Measurements from ENCODE around the gene ADARB2.

The ADARB2 gene

DNA sequence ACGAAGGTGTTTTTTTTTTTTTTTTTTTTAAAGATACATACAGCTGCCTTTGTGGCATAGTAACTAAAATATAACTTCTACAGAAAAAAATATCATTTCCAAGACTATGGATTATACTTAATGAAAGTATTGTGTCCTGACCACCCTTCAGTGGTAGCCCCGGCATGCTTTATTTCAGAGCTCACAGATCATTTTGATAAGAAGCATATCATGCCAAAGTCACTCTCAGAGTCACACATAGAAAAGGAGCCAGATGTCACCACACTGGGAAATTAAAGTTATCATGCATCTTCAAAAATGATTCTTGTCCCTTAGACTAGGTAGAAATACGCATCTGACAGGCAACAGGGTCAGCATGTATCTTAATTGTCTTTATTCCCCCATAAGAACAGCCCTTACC lies 3.0 kb downstream of the ADARB2 start:
- no peak for DNase-seq

DNA sequence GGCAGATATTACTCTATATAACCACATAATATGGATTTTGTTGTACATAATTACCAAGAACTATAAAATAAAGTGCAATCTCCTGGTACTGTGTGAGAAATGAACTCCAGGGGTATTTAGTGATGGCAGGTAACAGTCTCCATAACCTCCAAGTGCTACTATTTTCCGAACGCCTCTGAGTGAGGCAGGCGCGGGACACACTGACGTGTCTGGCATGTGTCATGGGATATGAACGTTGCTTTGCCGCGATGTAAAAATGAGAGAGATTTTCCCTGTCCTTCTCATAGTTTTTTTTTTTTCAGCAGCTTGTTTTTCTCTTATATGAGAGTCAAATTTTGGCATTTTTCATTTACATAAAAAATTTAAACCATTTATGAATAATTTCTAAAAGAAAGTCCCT lies 3.6 kb downstream of the ADARB2 start:
- no peak for DNase-seq

DNA sequence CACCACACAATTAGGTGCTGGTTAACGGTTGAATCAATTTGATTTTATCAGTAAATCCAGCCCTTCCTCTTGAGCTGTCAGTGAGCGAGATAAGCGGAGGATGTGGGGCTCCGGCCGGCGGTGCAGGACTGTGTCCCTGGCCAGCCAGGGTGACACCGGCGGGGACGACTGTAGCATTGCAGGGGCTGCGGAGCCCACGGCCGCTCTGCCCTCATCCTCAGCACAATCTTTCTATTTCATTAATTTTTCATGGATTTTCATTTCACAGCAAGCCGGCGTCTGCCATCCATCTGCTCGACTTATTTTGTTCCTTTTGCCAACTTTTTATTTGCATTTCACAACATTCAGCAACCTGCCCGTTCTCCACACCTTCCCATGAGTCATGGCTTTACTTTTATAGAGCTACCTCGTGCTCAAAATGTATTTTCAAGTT lies 4.7 kb downstream of the ADARB2 start:
- no peak for DNase-seq

DNA sequence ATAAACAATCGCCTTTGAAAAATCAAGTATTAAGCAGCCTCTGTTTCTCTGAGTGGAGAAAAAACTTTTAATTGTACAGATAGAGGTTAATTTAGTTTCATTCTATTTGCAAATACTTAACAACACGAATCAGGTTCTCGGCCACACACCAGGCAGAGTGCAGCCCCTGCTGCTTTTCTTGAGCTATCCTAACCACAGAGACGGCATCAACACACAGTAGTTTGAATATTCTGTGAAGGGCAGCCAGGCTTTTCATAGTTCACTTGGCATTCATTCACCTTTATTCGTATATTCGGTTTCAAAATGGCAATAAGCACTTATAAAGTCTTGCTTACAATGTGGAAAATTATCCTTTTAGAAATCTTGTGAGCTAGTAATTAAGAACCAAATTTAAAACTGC lies 5.7 kb downstream of the ADARB2 start:
- no peak for DNase-seq

DNA sequence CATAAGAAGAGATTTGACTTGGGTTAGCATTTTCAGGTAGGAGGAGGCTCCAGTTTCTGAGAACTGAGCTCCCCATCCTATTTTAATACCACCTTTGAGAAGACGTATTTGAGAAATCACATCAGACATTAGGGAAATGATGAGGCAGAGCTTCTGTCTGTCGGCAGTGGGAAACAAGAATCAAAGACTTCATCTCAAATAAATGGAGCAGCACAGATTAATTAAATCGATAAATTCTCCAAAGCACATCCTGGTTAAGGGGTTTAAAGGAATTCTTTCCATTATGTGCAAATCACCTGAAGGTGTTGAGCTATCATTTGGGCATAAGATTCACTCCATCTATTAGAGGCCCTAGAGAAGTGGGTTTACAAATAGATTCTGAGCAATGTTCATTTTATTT lies 7.6 kb downstream of the ADARB2 start:
- no peak for DNase-seq

DNA sequence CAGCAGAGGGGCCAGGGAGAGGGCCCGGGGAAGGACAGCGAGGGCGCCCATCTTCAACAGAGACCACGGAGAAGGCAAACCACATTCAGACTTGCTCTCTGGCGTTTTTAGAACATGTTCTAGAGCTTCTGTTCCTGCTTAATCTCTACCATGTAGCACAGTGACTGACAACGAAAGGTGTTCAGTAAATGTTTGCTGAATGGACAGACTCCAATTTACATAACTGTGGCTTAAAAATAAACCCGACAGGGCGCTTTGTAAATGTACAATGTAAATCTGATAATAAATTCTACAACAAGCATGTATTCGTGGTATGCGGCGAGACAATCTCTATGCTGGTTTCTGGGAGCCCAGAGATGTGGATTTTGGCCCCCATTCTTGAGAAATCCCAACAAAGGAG lies 10.5 kb downstream of the ADARB2 start:
- no peak for DNase-seq

DNA sequence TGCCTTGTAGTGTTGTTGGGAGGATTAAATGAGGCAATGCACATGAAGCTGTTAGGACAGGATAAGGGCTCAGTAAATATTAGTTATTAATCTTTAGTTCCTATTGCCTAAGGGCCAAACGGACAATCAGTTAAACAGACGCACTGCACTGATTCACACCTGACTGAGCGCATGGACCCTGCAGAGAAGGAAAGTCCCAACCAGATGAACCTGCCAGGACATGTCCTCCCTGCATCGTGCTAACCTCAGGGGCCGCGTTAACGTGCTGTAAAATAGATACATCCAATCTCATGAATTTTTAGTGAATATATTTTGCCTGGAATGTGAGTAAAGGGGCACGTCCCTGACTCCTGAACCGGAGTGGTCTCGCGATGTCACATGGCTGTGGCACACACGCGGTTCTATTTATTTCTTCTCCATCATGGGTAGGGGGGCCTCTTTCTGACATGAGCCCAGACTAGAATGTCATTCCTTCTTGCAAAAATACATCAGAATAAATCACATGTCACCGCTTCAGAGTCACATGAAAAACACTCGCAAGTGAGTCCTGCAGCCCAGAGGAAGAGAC lies 12.3 kb downstream of the ADARB2 start:
- no peak for DNase-seq

DNA sequence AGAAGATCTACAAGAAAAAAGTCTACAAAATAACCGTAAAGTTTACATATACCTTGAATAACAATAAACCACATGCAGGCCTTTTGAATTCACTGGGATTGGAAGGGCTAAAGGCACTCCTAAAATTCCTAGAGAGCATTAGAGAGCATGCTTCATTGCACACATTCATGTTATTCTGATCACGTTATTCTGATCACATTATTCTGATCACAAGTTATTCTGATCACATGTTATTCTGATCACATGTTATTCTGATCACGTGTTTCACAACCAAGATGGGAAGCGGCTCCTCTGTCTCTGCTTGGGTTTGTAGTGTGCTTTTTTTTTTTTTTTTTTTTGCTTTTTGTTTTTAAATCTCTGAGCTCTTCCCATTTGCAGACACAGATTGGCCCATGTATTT lies 20.5 kb downstream of the ADARB2 start:
- no peak for DNase-seq

- no peak for DNase-seq
Observed at GRCh38 chr10:1715821-1716220, 21.5 kb downstream of the ADARB2 start.

DNA sequence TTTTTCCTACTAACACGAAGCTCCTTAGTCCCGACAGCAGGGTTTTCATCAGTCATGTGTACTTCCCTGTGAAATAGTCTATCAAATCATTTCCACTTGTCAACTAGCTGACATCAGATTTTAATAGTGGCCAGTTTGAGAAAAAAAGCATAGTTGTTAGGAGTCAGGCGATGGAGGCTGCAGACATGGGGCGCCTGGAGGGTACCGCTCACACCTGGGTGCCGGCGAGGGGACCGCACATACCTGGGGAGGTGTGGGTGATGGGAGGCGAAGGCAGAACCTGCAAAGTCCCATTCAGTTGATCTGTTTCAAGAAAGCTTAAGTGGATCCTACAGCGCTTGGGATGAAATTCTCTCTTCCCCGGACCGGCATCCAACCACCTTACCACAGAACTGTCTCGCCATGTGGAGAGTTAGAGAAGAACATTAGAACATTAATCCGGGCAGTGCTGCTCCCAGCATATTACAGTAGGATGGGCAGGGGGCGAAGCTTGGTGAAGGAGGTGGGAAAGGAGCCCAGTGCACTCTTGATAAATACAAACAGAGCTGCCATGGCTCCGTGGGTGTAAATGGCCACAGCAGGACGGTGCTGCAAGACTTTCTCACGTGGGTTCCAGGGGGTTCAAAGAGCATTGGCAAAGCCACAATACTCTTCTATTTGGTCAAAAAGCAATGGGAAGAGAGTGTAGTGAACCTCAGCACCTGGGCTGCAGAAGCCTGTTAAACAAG lies 24.2 kb downstream of the ADARB2 start:
- DNase-seq = no peak

DNA sequence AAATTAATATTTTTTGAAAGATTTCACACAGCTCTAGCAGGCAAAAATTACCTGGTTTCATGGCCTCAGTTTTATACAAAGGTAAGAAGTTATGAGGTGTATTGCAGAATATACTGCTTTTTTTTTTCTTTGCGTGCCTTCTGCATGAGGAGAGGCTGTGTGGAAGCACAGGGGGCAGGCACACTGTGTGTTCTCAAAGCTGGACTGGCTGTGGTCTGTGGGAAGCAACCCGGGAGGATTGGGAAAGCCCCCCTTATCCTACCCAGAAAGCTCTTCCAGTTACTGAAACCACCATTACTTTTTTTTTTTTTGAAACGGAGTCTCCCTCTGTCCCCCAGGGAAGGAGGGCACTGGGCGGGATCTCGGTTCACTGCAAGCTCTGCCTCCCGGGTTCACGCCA lies 25.0 kb downstream of the ADARB2 start:
- no peak for DNase-seq

DNA sequence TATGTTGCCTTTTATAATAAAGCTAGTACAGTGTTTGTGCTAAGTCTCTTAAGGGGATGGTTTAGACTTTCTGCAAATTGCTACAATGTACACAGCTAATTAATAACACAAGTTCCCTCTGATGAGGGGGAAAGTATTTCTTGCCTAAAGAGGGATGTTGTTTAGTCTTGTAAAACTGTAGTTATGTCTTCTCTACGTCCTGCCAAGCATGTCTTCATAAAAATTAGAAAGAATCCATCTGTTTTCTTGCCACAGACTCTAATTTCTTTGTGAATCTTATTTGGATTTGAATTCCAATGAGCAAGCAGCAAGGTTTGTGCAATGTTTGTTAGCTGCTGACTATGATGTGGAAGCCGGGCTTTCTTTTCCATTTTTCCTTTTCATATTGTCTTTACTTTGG lies 28.2 kb downstream of the ADARB2 start:
- DNase-seq = no peak

- DNase-seq = no peak
Observed at GRCh38 chr10:1708746-1709145, 28.6 kb downstream of the ADARB2 start.

DNA sequence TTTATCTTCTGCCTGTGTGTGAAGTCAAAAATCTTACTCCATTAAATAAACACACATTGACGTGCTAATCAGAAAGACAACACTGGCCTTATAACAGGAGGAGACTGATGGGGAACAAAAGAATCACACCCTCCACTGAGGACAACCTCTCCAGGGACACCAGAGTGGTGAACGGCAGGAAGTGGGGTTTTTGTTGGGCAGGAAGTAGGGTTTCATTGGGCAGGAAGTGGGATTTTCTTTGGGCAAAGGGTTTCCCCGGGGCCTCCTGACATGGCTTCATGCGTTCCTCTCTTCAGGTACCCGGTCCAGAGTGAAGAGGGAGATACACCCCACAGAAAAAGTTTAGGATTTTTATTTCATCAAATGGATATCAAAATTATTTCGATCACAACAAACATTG lies 30.6 kb downstream of the ADARB2 start:
- no peak for DNase-seq

GRCh38 chr10:1706256-1706655 lies 31.1 kb downstream of the ADARB2 start:
- DNase-seq = no peak

DNA sequence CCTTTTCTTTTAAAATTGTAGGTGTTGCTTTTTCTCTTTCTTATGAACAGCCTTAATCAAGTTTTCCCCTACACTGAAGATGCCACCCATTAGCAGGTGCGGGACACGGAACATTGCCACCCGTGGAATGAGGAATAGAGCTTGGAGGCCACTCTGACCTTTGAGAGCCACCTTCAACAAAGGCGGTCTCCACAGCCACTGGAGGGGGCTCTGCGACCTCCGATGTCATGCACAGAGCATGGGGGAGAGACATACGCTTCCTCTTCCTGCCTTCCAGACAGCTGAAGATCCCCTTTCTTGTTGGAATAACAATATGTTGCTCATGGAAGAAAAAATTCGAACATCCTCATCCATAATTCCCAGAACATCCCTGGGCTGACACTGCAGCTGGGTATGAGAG lies 39.1 kb downstream of the ADARB2 start:
- DNase-seq = no peak

GRCh38 chr10:1696106-1696505 lies 41.2 kb downstream of the ADARB2 start:
- no peak for DNase-seq

GRCh38 chr10:1690086-1690485 lies 47.2 kb downstream of the ADARB2 start:
- DNase-seq = no peak

DNA sequence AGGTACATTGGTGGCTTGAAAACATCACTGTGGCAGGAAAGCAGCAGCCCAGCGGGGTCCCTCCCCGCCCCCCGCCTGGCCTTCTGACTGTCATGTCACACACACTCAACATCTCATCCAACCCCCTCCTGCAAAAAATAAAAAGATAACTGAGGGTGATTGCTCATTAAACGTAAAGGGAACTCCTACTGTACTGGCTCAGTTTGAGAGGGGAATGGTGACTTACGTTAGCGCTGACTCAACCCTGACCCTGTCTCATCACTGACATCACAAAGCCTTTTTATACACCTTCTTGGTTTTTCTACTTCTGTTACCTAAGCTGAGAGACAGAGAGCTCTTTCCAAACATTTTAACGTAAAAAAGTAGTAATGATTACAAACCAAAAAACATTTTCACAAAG lies 48.8 kb downstream of the ADARB2 start:
- no peak for DNase-seq

DNA sequence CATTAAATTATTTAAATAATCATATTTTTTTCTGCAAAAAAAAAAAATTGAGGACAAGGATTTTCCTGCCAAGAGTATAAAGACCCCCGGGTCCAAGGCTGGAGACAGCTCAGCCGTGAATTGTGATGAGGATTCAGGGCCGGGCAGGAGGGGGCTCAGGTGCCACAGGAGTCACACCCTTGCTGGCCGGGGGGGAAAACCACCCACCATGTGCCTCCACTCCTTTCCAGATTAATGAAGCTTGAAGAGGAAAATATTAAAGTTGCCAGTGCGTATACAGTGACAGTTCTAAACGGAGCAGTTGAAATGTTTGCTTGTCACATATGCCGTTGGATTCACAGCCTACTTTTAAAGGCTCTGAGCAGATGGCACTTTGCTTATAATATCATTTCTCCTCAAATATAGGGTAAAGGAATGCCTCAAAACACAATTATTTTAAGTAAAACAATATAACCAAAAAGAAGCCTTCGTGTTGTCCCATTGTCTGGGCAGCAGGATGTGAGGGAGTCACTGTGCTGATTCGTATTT lies 49.6 kb downstream of the ADARB2 start:
- DNase-seq = no peak

DNA sequence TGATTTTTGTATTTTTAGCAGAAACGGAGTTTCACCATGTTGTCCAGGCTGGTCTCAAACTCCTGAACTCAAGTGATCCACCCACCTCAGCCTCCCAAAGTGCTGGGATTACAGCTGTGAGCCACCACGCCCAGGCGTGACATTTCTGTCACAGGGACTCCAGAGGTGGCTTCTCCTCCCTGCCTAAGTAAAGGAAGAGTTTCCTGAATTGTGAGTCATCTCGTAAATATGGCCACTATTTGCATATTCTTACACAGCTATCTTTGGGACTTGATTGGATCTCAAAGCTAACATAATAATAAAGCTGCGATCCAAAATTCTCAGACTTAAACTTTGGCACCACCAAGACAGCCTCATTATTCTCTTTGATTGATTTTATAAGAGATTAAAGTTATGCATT lies 50.1 kb downstream of the ADARB2 start:
- no peak for DNase-seq

DNA sequence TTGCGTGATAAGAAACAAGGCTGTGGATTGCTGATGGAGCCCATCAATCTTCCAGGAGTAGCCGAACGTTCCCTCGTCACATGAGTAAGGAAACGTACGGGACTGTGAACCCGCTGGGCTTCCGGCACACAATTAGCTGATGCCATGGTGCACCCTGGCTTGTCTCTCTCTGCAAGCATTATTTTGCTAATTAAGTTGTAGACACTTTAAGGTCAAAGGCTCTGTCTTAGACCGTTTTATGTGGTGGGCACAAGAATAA lies 50.9 kb downstream of the ADARB2 start:
- no peak for DNase-seq

DNA sequence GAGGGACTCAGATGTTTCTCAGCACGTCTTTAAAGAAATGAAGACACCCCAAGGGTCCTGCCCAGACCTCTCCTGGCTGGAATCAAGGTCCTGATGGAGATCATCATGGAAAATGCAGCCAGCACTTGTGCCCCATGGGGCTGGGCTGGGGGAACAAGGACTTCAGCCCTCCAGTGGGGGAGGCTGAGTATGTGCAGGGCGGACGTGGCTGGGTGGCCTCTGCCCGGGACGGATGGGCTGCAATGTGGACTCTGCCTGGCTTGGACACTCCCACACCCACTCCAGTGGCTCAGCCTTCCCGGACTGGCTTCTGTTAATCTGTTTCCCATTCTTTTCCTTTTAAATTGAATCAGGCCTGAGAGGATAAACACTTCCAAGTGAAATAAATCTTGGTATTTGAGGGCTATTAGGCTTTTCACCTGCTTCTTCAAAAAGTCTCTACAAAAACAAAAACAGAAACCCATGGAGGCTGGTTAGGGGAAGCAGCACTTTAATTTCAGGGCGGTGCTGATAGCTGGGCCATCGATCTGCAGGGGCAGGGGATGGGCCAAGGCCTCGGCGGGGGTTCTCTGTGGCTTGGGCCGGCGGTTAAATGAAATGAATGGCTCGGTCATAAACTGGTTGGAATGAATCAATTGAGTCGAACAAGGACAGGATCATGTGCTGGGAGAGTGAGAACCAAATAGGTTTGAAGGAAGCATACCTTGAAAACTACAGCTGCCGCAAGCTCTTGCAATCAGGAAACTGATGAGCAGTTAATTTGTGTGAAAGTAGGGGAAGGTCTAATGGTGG lies 51.4 kb downstream of the ADARB2 start:
- DNase-seq = no peak

- DNase-seq = no peak
Observed at GRCh38 chr10:1684991-1685390, 52.3 kb downstream of the ADARB2 start.

Data from suppressor macrophage treated with lipopolysaccharide for 4 hours (primary cell).